HFFc6 (cell line): ENCODE results near the gene CTSW. TPM values are rescaled to one million over a fixed set of nuclear protein-coding genes. Genes with fewer than 3 reads are reported as not detected.
A peak's percentile ranks its signal among the peaks of the same experiment; 100 is the strongest.
"Not testable (repeated sequence)": the region's sequence is repeated elsewhere in the genome, so short reads cannot be mapped to it uniquely, and the experiment has no call there.

ENCODE experiments used
- DNase-seq: peaks from one replicate; pipeline ENCODE4 v3.0.0-alpha.2; 2018
- H3K27ac Mint-ChIP-seq: 2 replicates; pipeline ENCODE4 v1.8.0; 2020; ENCODE audit warnings: mild to moderate bottlenecking, mixed read lengths
- H3K27me3 Mint-ChIP-seq: 2 replicates; pipeline ENCODE4 v1.8.0; 2021; ENCODE audit warnings: mild to moderate bottlenecking, moderate library complexity, mixed read lengths; ENCODE audit not compliant: insufficient read depth
- H3K36me3 Mint-ChIP-seq: 2 replicates; pipeline ENCODE4 v1.8.0; 2021; ENCODE audit warnings: low read depth, mixed read lengths
- H3K4me1 Mint-ChIP-seq: 2 replicates; pipeline ENCODE4 v1.8.0; 2020; ENCODE audit warnings: low read depth, mixed read lengths
- H3K4me3 Mint-ChIP-seq: 2 replicates; pipeline ENCODE4 v1.8.0; 2020; ENCODE audit warnings: mild to moderate bottlenecking, moderate library complexity, mixed read lengths
- H3K9me3 Mint-ChIP-seq: 2 replicates; pipeline ENCODE4 v1.8.0; 2020; ENCODE audit warnings: mild to moderate bottlenecking, mixed read lengths
- CTCF ChIP-seq: fragments of 200-600 bp; sonication (generic); IDR thresholded peaks from 2 replicates; pipeline ENCODE4 v1.5.0; 2021; ENCODE audit warnings: antibody characterized with exemption, mild to moderate bottlenecking
- long read RNA-seq: library from polyadenylated mRNA; unstranded; transcript quantifications from one replicate; pipeline ENCODE4 v2.0.0, GENCODE V29; 2019
- total RNA-seq, 6 experiments: library from RNA; stranded (reverse); fragmentation: NEBNext Ultra II Directional; extraction: Animal tissue kit (Norgen Biotek cat#: 25700); gene quantifications; 2 replicates in 1 of 6; 3 replicates in 5 of 6; pipeline ENCODE4 v1.2.3, GENCODE V29; 2021

The CTSW gene, protein sequence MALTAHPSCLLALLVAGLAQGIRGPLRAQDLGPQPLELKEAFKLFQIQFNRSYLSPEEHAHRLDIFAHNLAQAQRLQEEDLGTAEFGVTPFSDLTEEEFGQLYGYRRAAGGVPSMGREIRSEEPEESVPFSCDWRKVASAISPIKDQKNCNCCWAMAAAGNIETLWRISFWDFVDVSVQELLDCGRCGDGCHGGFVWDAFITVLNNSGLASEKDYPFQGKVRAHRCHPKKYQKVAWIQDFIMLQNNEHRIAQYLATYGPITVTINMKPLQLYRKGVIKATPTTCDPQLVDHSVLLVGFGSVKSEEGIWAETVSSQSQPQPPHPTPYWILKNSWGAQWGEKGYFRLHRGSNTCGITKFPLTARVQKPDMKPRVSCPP
- total RNA-seq: under 1 TPM in 4 of 6 experiments, not detected in 2; 0.11 to 0.22 (median 0.14) TPM
- long read RNA-seq: 0 reads

- Mint-ChIP-seq H3K27me3 (peaks cover 5% of the 10 kb centered on the region), H3K27ac (peak within 1 kb of the TSS; percentile 71), H3K4me1 (peaks cover 18% of the 10 kb centered on the region), H3K36me3 (peaks cover 6% of the 10 kb centered on the region), H3K9me3 (no peaks in the 10 kb centered on the region), H3K4me3 (no peak within 1 kb of the TSS; the same call in 1 of the 2 replicates)
- no peak for TF ChIP-seq CTCF
- no peak for DNase-seq
Measured at GRCh38 chr11:65879617-65880016, at the start of gene CTSW. TSS of gene CTSW (plus strand) at chr11:65879837. CDS start at chr11:65879855, 18 bp downstream.

DNA sequence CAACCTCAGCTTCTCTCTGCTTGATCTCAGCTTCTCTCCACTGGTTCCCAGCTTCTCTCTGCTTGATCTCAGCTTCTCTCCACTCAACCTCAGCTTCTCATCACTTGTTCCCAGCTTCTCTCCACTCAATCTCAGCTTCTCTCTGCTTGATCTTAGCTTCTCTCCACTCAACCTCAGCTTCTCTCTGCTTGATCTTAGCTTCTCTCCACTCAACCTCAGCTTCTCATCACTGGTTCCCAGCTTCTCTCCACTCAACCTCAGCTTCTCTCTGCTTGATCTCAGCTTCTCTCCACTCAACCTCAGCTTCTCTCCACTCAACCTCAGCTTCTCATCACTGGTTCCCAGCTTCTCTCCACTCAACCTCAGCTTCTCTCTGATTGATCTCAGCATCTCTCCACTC is 47.4 kb upstream of the CTSW start:
- not testable (repeated sequence) for H3K9me3 Mint-ChIP-seq, DNase-seq, H3K4me3 Mint-ChIP-seq, H3K27ac Mint-ChIP-seq, H3K4me1 Mint-ChIP-seq, H3K36me3 Mint-ChIP-seq
- peaks cover 24% of the 10 kb centered on the region for H3K27me3 Mint-ChIP-seq

- Mint-ChIP-seq H3K9me3 (no peaks in the 10 kb centered on the region), H3K27ac (no peak within 1 kb of the TSS), H3K36me3 (peaks cover 7% of the 10 kb centered on the region), H3K27me3 (peaks cover 23% of the 10 kb centered on the region), H3K4me3 (no peak within 1 kb of the TSS), H3K4me1 (no peaks in the 10 kb centered on the region)
- no peak for TF ChIP-seq CTCF
- peak; percentile 35 for DNase-seq
Measured at GRCh38 chr11:65833297-65834030, 46.2 kb upstream of the CTSW start, which contains the start of gene SNX32. TSS of gene SNX32 (plus strand) at chr11:65833963. CDS start at chr11:65834066, 103 bp downstream.

DNA sequence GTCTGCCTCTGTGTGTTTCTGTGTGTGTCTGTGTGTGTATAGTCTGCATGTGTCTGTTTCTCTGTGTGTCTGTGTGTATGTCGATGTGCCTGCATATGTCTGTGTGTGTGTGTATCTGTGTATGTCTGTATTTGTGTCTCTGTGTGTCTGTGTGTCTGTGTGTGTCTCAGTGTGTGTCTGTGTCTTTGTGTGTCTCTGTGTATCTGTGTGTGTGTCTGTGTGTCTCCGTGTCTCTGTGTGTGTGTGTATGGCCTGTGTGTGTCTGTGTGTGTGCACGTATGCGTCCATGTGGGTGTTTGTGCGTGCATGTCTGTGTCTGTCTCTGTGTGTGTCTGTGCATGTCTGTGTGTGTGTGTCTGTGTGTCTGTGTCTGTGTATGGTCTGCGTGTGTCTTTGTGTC is 45.4 kb upstream of the CTSW start:
- Mint-ChIP-seq H3K4me1 (no peaks in the 10 kb centered on the region), H3K4me3 (no peak overlapping the region), H3K36me3 (peaks cover 7% of the 10 kb centered on the region), H3K27me3 (peaks cover 21% of the 10 kb centered on the region), H3K27ac (no peak overlapping the region), H3K9me3 (no peaks in the 10 kb centered on the region)
- DNase-seq: no peak
- TF ChIP-seq CTCF: no peak

DNA sequence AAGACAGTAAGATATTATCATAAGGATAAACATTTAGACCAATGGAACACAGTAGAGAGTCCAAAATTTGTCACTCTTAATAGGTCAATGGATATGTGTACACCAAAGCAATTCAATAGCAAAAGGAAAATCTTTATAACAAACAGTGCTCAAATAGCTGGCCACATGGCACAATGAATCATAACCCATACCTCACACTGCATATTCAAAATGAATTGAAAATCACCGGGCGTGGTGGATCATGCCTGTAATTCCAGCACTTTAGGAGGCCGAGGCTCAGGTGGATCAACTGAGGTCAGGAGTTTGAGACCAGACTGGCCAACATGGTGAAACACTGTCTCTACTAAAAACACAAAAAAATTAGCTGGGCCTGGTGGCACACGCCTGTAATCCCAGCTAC is 37.5 kb upstream of the CTSW start:
- TF ChIP-seq CTCF: no peak
- no peaks in the 10 kb centered on the region for H3K9me3 Mint-ChIP-seq
- H3K4me1 Mint-ChIP-seq: no peaks in the 10 kb centered on the region
- no peak for DNase-seq
- H3K36me3 Mint-ChIP-seq: no peaks in the 10 kb centered on the region
- no peak overlapping the region for H3K4me3 Mint-ChIP-seq
- no peak overlapping the region for H3K27ac Mint-ChIP-seq
- H3K27me3 Mint-ChIP-seq: peaks cover 5% of the 10 kb centered on the region; the same call in 1 of the 2 replicates

- Mint-ChIP-seq H3K27me3 (peaks cover 5% of the 10 kb centered on the region; the same call in 1 of the 2 replicates), H3K27ac (no peak overlapping the region), H3K4me1 (no peaks in the 10 kb centered on the region), H3K4me3 (no peak overlapping the region), H3K9me3 (no peaks in the 10 kb centered on the region), H3K36me3 (no peaks in the 10 kb centered on the region)
- no peak for TF ChIP-seq CTCF
- no peak for DNase-seq
Measured at GRCh38 chr11:65843811-65844210, 35.8 kb upstream of the CTSW start.
